Liver (tissue), 9 donors: Measurements from ENCODE around the gene AOAH. TPM values are rescaled to one million over a fixed set of nuclear protein-coding genes. Genes with fewer than 3 reads are reported as not detected.

Experiments used
- DNase-seq: peaks from one replicate; pipeline ENCODE4 v3.0.0-alpha.2; 2017; ENCODE audit warnings: low spot score
- H3K27ac ChIP-seq, 2 donors: one replicate each; pipeline ENCODE4 v1.7.0; 2013; ENCODE audit warnings: inconsistent platforms in 2 of 2, low read length in 2 of 2, control low read depth in 1 of 2, low read depth in 1 of 2, mild to moderate bottlenecking in 1 of 2
- H3K27me3 ChIP-seq, 4 donors: one replicate each; pipeline versions ENCODE4 v1.6.1 to v1.7.0; 2013; ENCODE audit warnings: low read length in 3 of 4, inconsistent platforms in 1 of 4, mild to moderate bottlenecking in 1 of 4, moderate library complexity in 1 of 4; ENCODE audit not compliant: control insufficient read depth in 4 of 4, insufficient read depth in 4 of 4
- H3K36me3 ChIP-seq, 4 donors: one replicate each; pipeline versions ENCODE4 v1.6.1 to v1.7.0; 2013; ENCODE audit warnings: low read length in 3 of 4, mild to moderate bottlenecking in 3 of 4, low read depth in 1 of 4, moderate library complexity in 1 of 4; ENCODE audit not compliant: control insufficient read depth in 4 of 4, insufficient read depth in 3 of 4
- H3K4me1 ChIP-seq, 4 donors: one replicate each; pipeline versions ENCODE4 v1.6.1 to v1.7.0; 2013; ENCODE audit warnings: low read length in 3 of 4, mild to moderate bottlenecking in 3 of 4, moderate library complexity in 1 of 4; ENCODE audit not compliant: control insufficient read depth in 4 of 4, insufficient read depth in 4 of 4
- H3K4me3 ChIP-seq, 3 donors: one replicate each; pipeline versions ENCODE4 v1.6.1 to v1.7.0; 2013; ENCODE audit warnings: low read length in 3 of 3, control low read depth in 1 of 3, low read depth in 1 of 3, mild to moderate bottlenecking in 1 of 3
- H3K9ac ChIP-seq, 2 donors: one replicate each; pipeline ENCODE4 v1.7.0; 2013; ENCODE audit warnings: low read length in 2 of 2, mild to moderate bottlenecking in 2 of 2, moderate library complexity in 2 of 2, control low read depth in 1 of 2, low read depth in 1 of 2
- H3K9me3 ChIP-seq, 4 donors: one replicate each; pipeline versions ENCODE4 v1.6.1 to v1.7.0; 2013; ENCODE audit warnings: low read length in 3 of 4; ENCODE audit not compliant: control insufficient read depth in 4 of 4
- ATF3 ChIP-seq: IDR thresholded peaks from 2 replicates; pipeline ENCODE4 v1.6.1; 2016; ENCODE audit warnings: antibody characterized with exemption
- CTCF ChIP-seq: fragments of 150-350 bp; IDR thresholded peaks from 2 replicates; pipeline ENCODE4 v1.5.1; 2017; ENCODE audit warnings: improper control_type of control experiment, low read depth, low read length; ENCODE audit not compliant: missing input control
- EGR1 ChIP-seq, 2 donors: IDR thresholded peaks; 2 replicates each; pipeline ENCODE4 v1.6.1; 2016 to 2018; ENCODE audit warnings: antibody characterized with exemption in 2 of 2, low read depth in 2 of 2
- FOXA1 ChIP-seq: IDR thresholded peaks from 2 replicates; pipeline ENCODE4 v1.6.1; 2016; ENCODE audit warnings: antibody characterized with exemption
- FOXA2 ChIP-seq: IDR thresholded peaks from 2 replicates; pipeline ENCODE4 v1.6.1; 2016; ENCODE audit warnings: antibody characterized with exemption
- GABPA ChIP-seq, 2 donors: IDR thresholded peaks in 1 of 2; conservative IDR thresholded peaks in 1 of 2; 2 replicates each; pipeline ENCODE4 v1.6.1; 2016; ENCODE audit warnings: antibody characterized with exemption in 2 of 2, mild to moderate bottlenecking in 1 of 2, moderate library complexity in 1 of 2
- HNF4A ChIP-seq, 2 donors: conservative IDR thresholded peaks; 2 replicates each; pipeline ENCODE4 v1.6.1; 2016; ENCODE audit warnings: antibody characterized with exemption in 2 of 2, mild to moderate bottlenecking in 2 of 2
- HNF4G ChIP-seq: IDR thresholded peaks from 2 replicates; pipeline ENCODE4 v1.6.1; 2016; ENCODE audit warnings: antibody characterized with exemption
- JUND ChIP-seq, 2 donors: IDR thresholded peaks; 2 replicates each; pipeline ENCODE4 v1.6.1; 2016; ENCODE audit warnings: antibody characterized with exemption in 2 of 2
- MAX ChIP-seq: IDR thresholded peaks from 2 replicates; pipeline ENCODE4 v1.6.1; 2016; ENCODE audit warnings: antibody characterized with exemption
- NR2F2 ChIP-seq: IDR thresholded peaks from 2 replicates; pipeline ENCODE4 v1.6.1; 2016; ENCODE audit warnings: antibody characterized with exemption
- RAD21 ChIP-seq, 2 donors: IDR thresholded peaks; 2 replicates each; pipeline ENCODE4 v1.6.1; 2016; ENCODE audit warnings: antibody characterized with exemption in 2 of 2, mild to moderate bottlenecking in 2 of 2
- REST ChIP-seq: IDR thresholded peaks from 2 replicates; pipeline ENCODE4 v1.6.1; 2016; ENCODE audit warnings: antibody characterized with exemption, mild to moderate bottlenecking
- RXRA ChIP-seq, 2 donors: IDR thresholded peaks; 2 replicates each; pipeline ENCODE4 v1.6.1; 2017 to 2018; ENCODE audit warnings: antibody characterized with exemption in 2 of 2, mild to moderate bottlenecking in 1 of 2
- SP1 ChIP-seq: IDR thresholded peaks from 2 replicates; pipeline ENCODE4 v1.6.1; 2018; ENCODE audit warnings: antibody characterized with exemption, mild to moderate bottlenecking
- TAF1 ChIP-seq: conservative IDR thresholded peaks from 2 replicates; pipeline ENCODE4 v1.6.1; 2016; ENCODE audit warnings: antibody characterized with exemption, mild to moderate bottlenecking
- YY1 ChIP-seq: IDR thresholded peaks from 2 replicates; pipeline ENCODE4 v1.6.1; 2016; ENCODE audit warnings: antibody characterized with exemption, mild to moderate bottlenecking
- ZBTB33 ChIP-seq: IDR thresholded peaks from 2 replicates; pipeline ENCODE4 v1.6.1; 2016; ENCODE audit warnings: antibody characterized with exemption
- WGBS: extraction: QIAGEN DNeasy Blood & Tissue Kit; methylation state at CpG from one replicate; pipeline ENCODE4 v1.1.7; 2013; 5-methylcytosine and 5-hydroxymethylcytosine counted together
- polyA plus RNA-seq, 2 donors: library from polyadenylated mRNA; stranded (reverse) in 1 of 2; unstranded in 1 of 2; fragments of 200-250 nt in 1 of 2; fragments of >200 nt in 1 of 2; fragmentation: Nextera tagmentation in 1 of 2; extraction: Ambion mirVana in 1 of 2; gene quantifications; one replicate each; pipeline versions ENCODE4 v1.2.1 to v1.2.3, GENCODE V29; 2013 to 2015
- total RNA-seq, 2 donors: library from RNA; depleted of rRNA; stranded (reverse); fragments of >200 nt; gene quantifications; one replicate each; pipeline ENCODE4 v1.2.3, GENCODE V29; 2014
- donor health status: healthy.
- donor health status: healthy.
- donor health status: healthy.
- donor health status: healthy.
- donor health status: healthy.

Gene AOAH
- total and polyA plus RNA-seq, 4 donors: 2.4 to 26.7 (median 5.8) TPM

GRCh38 chr7:36614959-36615358, 109.3 kb downstream of the AOAH start:
- 83% methylated on average over 2 of the region's 2 CpGs for WGBS
- Histone ChIP-seq H3K4me3 (no peak overlapping the region), H3K4me1 (no peaks in the 10 kb centered on the region), H3K27me3 (no peaks in the 10 kb centered on the region), H3K36me3 (peaks cover 0 to 2% (median 0%) of the 10 kb centered on the region in 4 donors), H3K9ac (no peak overlapping the region), H3K27ac (no peak overlapping the region), H3K9me3 (no peaks in the 10 kb centered on the region)
- no peak for DNase-seq
- no peak for TF ChIP-seq EGR1 (IDR thresholded peaks at IDR 0.05; ENCODE audit: low read depth in 2 of 2)
- TF ChIP-seq TAF1: no peak
- no peak for TF ChIP-seq YY1
- TF ChIP-seq FOXA2: no peak
- no peak for TF ChIP-seq RAD21 (IDR thresholded peaks at IDR 0.05)
- TF ChIP-seq SP1: no peak
- no peak for TF ChIP-seq NR2F2
- TF ChIP-seq ATF3: no peak
- TF ChIP-seq ZBTB33: no peak
- TF ChIP-seq HNF4G: no peak
- no peak for TF ChIP-seq HNF4A (conservative IDR thresholded peaks at IDR 0.05)
- TF ChIP-seq GABPA (IDR thresholded peaks at IDR 0.05 in 1 of 2, conservative IDR thresholded peaks at IDR 0.05 in 1 of 2): no peak
- no peak for TF ChIP-seq CTCF
- TF ChIP-seq REST: no peak
- no peak for TF ChIP-seq RXRA (IDR thresholded peaks at IDR 0.05)
- TF ChIP-seq FOXA1: no peak
- TF ChIP-seq MAX: no peak
- no peak for TF ChIP-seq JUND (IDR thresholded peaks at IDR 0.05)
